SK-N-SH (cell line): Measurements from ENCODE around the gene RMI1. TPM values are rescaled to one million over a fixed set of nuclear protein-coding genes. Genes with fewer than 3 reads are reported as not detected.

Experiments
- CTCF ChIA-PET: fragments of 300-600, 350-600 bp; formaldehyde crosslinking; extraction: SDS; loops from one replicate; lab custom pipeline; 2021; lab: Yijun Ruan, JAX
- POLR2A ChIA-PET: fragments of 350-600 bp; sonication (Branson Sonifier 250); formaldehyde crosslinking; extraction: SDS; loops from one replicate; lab custom pipeline; 2020; ENCODE audit warnings: antibody characterized with exemption, inconsistent platforms; lab: Yijun Ruan, JAX
- DNase-seq: peaks from one replicate; pipeline ENCODE4 v3.0.0; 2012
- H2AFZ ChIP-seq: fragments of 200-600 bp; sonication (generic); 2 replicates; pipeline ENCODE4 v1.8.1; 2016; ENCODE audit warnings: antibody characterized with exemption, mild to moderate bottlenecking, low read depth
- H3F3A ChIP-seq: fragments of 200-600 bp; sonication (generic); replicated peaks from 2 replicates; pipeline ENCODE3; 2016; ENCODE audit warnings: antibody characterized with exemption, mild to moderate bottlenecking; ENCODE audit not compliant: insufficient read depth
- H3K27ac ChIP-seq, 2 experiments: fragments of 200-500 bp in 1 of 2; fragments of 200-600 bp in 1 of 2; sonication (Bioruptor generic) in 1 of 2; sonication (generic), shearing (Covaris generic) in 1 of 2; 2 replicates each; pipeline versions ENCODE4 v1.5.1 to v1.6.1; 2014 to 2016; ENCODE audit warnings: low read depth in 2 of 2, inconsistent platforms in 1 of 2, low read length in 1 of 2, mild to moderate bottlenecking in 1 of 2, mixed read lengths in 1 of 2
- H3K27me3 ChIP-seq: fragments of 200-600 bp; sonication (generic), shearing (Covaris generic); 2 replicates; pipeline ENCODE4 v1.6.1; 2016; ENCODE audit warnings: mixed run types; ENCODE audit not compliant: insufficient read depth
- H3K36me3 ChIP-seq, 2 experiments: fragments of 200-500 bp in 1 of 2; fragments of 200-600 bp in 1 of 2; sonication (Bioruptor generic) in 1 of 2; sonication (generic) in 1 of 2; replicated peaks in 1 of 2; 2 replicates each; pipeline versions ENCODE3 to v1.5.1; 2014 to 2016; ENCODE audit warnings: low read length in 1 of 2, mild to moderate bottlenecking in 1 of 2; ENCODE audit not compliant: insufficient read depth in 2 of 2, control insufficient read depth in 1 of 2
- H3K4me1 ChIP-seq, 2 experiments: fragments of 200-500 bp in 1 of 2; fragments of 200-600 bp in 1 of 2; sonication (Bioruptor generic) in 1 of 2; sonication (generic), shearing (Covaris generic) in 1 of 2; 2 replicates each; pipeline versions ENCODE4 v1.5.1 to v1.6.1; 2014 to 2016; ENCODE audit warnings: low read depth in 1 of 2, low read length in 1 of 2, mixed run types in 1 of 2; ENCODE audit not compliant: insufficient read depth in 2 of 2, control insufficient read depth in 1 of 2
- H3K4me2 ChIP-seq: fragments of 200-600 bp; sonication (generic), shearing (Covaris generic); 2 replicates; pipeline ENCODE4 v1.6.1; 2017; ENCODE audit warnings: mixed run types
- H3K4me3 ChIP-seq, 2 experiments: fragments of 200-500 bp in 1 of 2; fragments of 200-600 bp in 1 of 2; sonication (Bioruptor generic) in 1 of 2; sonication (generic), shearing (Covaris generic) in 1 of 2; 2 replicates each; pipeline versions ENCODE4 v1.5.1 to v1.8.1; 2014 to 2016; ENCODE audit warnings: low read depth in 2 of 2, inconsistent platforms in 1 of 2, low read length in 1 of 2, mild to moderate bottlenecking in 1 of 2, mixed read lengths in 1 of 2, moderate library complexity in 1 of 2
- H3K79me2 ChIP-seq: fragments of 200-600 bp; sonication (generic); 2 replicates; pipeline ENCODE4 v1.8.1; 2017; ENCODE audit warnings: mild to moderate bottlenecking; ENCODE audit not compliant: insufficient read depth
- H3K9ac ChIP-seq: fragments of 200-600 bp; sonication (generic); 2 replicates; pipeline ENCODE4 v1.6.1; 2017; ENCODE audit warnings: mixed run types
- H3K9me2 ChIP-seq: fragments of 200-600 bp; sonication (generic); 2 replicates; pipeline ENCODE4 v1.6.1; 2017; ENCODE audit warnings: mixed run types
- H3K9me3 ChIP-seq: fragments of 200-600 bp; sonication (generic); 2 replicates; pipeline ENCODE4 v1.6.1; 2017; ENCODE audit warnings: mixed run types, mild to moderate bottlenecking, moderate library complexity
- H4K20me1 ChIP-seq: fragments of 200-600 bp; sonication (generic); 2 replicates; pipeline ENCODE4 v1.6.1; 2017; ENCODE audit warnings: mild to moderate bottlenecking, mixed run types; ENCODE audit not compliant: insufficient read depth
- CHD2 ChIP-seq: fragments of 150-350 bp; IDR thresholded peaks from 2 replicates; pipeline ENCODE4 v1.6.1; 2018; ENCODE audit warnings: low read length; ENCODE audit not compliant: partially characterized antibody
- CTCF ChIP-seq: fragments of 200-600 bp; sonication (generic); IDR thresholded peaks from 2 replicates; pipeline ENCODE4 v1.6.1; 2017; ENCODE audit warnings: antibody characterized with exemption, mild to moderate bottlenecking, moderate library complexity
- ELF1 ChIP-seq: IDR thresholded peaks from 2 replicates; pipeline ENCODE4 v1.4.0; 2012
- EP300 ChIP-seq, 2 experiments: IDR thresholded peaks; 2 replicates each; pipeline versions ENCODE4 v1.4.0 to v1.6.1; 2012; ENCODE audit warnings: borderline replicate concordance in 1 of 2, low read depth in 1 of 2, low read length in 1 of 2
- FOXJ3 ChIP-seq: sonication (generic); formaldehyde crosslinking; IDR thresholded peaks from 2 replicates; pipeline ENCODE4 v1.5.1; 2020; ENCODE audit warnings: mild to moderate bottlenecking, missing genetic modification reagents
- FOXM1 ChIP-seq: IDR thresholded peaks from 2 replicates; pipeline ENCODE4 v1.4.0; 2012; ENCODE audit warnings: low read depth, mild to moderate bottlenecking
- GABPA ChIP-seq: IDR thresholded peaks from 2 replicates; pipeline ENCODE4 v1.4.0; 2012; ENCODE audit warnings: low read depth, mild to moderate bottlenecking
- GATA2 ChIP-seq: sonication (generic); formaldehyde crosslinking; IDR thresholded peaks from 2 replicates; pipeline ENCODE4 v1.5.0; 2020; ENCODE audit warnings: mild to moderate bottlenecking, missing genetic modification reagents
- MEF2A ChIP-seq: IDR thresholded peaks from 2 replicates; pipeline ENCODE4 v1.4.0; 2012; ENCODE audit warnings: low read depth, borderline replicate concordance
- PBX3 ChIP-seq: IDR thresholded peaks from 2 replicates; pipeline ENCODE4; 2012
- RAD21 ChIP-seq: IDR thresholded peaks from 2 replicates; pipeline ENCODE4 v1.6.1; 2012; ENCODE audit warnings: mild to moderate bottlenecking, low read length
- REST ChIP-seq: IDR thresholded peaks from 2 replicates; pipeline ENCODE4 v1.6.1; 2012; ENCODE audit warnings: mild to moderate bottlenecking, low read depth, low read length, moderate library complexity
- RXRA ChIP-seq: IDR thresholded peaks from 2 replicates; pipeline ENCODE4 v1.4.0; 2012; ENCODE audit warnings: low read depth, mild to moderate bottlenecking, borderline replicate concordance
- SIN3A ChIP-seq: IDR thresholded peaks from 2 replicates; pipeline ENCODE4 v1.6.1; 2012; ENCODE audit warnings: low read depth, mild to moderate bottlenecking, low read length, moderate library complexity, borderline replicate concordance
- SMC3 ChIP-seq: IDR thresholded peaks from 2 replicates; pipeline ENCODE4 v1.6.1; 2012; ENCODE audit warnings: low read depth, low read length, improper control_type of control experiment
- TCF12 ChIP-seq: IDR thresholded peaks from 2 replicates; pipeline ENCODE4 v1.4.0; 2012
- TEAD4 ChIP-seq: IDR thresholded peaks from 2 replicates; pipeline ENCODE4 v1.4.0; 2012; ENCODE audit warnings: mild to moderate bottlenecking, borderline replicate concordance; ENCODE audit not compliant: insufficient read depth
- USF1 ChIP-seq: IDR thresholded peaks from 2 replicates; pipeline ENCODE4 v1.4.0; 2012; ENCODE audit warnings: low read depth, borderline replicate concordance
- USF2 ChIP-seq: fragments of 150-350 bp; IDR thresholded peaks from 2 replicates; pipeline ENCODE4 v1.6.1; 2017; ENCODE audit warnings: antibody characterized with exemption, low read length, low read depth, borderline replicate concordance
- WGBS: methylation state at CpG from one replicate; pipeline ENCODE4 v1.1.6; 2017; ENCODE audit warnings: low lambda C conversion rate; 5-methylcytosine and 5-hydroxymethylcytosine counted together
- polyA plus RNA-seq, 3 experiments: library from polyadenylated mRNA; depleted of rRNA; stranded (reverse); fragments of >200 nt; gene quantifications; 2 replicates each; pipeline ENCODE4 v1.2.3, GENCODE V29; 2012

RMI1 gene
- polyA plus RNA-seq, 1 of the 3 experiments (the other 2 are of a cell fraction): 1.0 TPM

- Histone ChIP-seq H3K27ac (no peak overlapping the region), H3K9me3 (no peaks in the 10 kb centered on the region), H3K4me2 (no peak overlapping the region), H3K4me3 (no peak overlapping the region), H3K9me2 (no peaks in the 10 kb centered on the region), H3K27me3 (no peaks in the 10 kb centered on the region), H3K36me3 (peaks cover 14 to 17% of the 10 kb centered on the region in 2 experiments), H2AFZ (no peak overlapping the region), H3K79me2 (no peaks in the 10 kb centered on the region), H3K9ac (no peak overlapping the region), H3K4me1 (peaks cover 2 to 32% of the 10 kb centered on the region in 2 experiments; a peak in 2 of 4 replicates), H4K20me1 (no peaks in the 10 kb centered on the region), H3F3A (peaks cover 13% of the 10 kb centered on the region)
- POLR2A ChIA-PET: no interaction called here
- TF ChIP-seq MEF2A (no peak), PBX3 (no peak), GABPA (no peak), REST (no peak), GATA2 (CRISPR knock-in tag) (no peak), SMC3 (peak; percentile 83), CHD2 (no peak), FOXJ3 (CRISPR knock-in tag) (no peak), USF2 (no peak), USF1 (no peak), RAD21 (peak; percentile 92), ELF1 (no peak), EP300 (IDR thresholded peaks at IDR 0.05; ENCODE audit: borderline replicate concordance in 1 of 2, low read depth in 1 of 2, low read length in 1 of 2) (no peak), SIN3A (no peak), FOXM1 (no peak), CTCF (peak; percentile 73), TCF12 (no peak), RXRA (no peak), TEAD4 (no peak)
- CTCF ChIA-PET: interaction anchor here (0.6 to 6.3 kb wide), 21 partner anchors 8 to 378 kb away, joined by 3 to 69 read pairs (median 4); a partner anchor contains a TSS
- DNase-seq: peak; percentile 54
- 3% methylated on average over 1 of the region's 1 CpG for WGBS
Measured at GRCh38 chr9:83937861-83938455, 42.6 kb upstream of the RMI1 start.
